Activated naive CD8-positive, alpha-beta T cell treated with anti-CD3 and anti-CD28 coated beads, Interleukin-2, amount 50 U/mL, for 24 hours (primary cell): ENCODE results near the gene BGLAP.

Experiments used
- ATAC-seq: fragments of 150-1000 bp; cut with Tn5 transposase; one replicate; pipeline ENCODE4 v1.10.0; 2021
- DNase-seq: peaks from one replicate; pipeline ENCODE4 v3.0.0; 2021
- H3K27ac Mint-ChIP-seq: one replicate; pipeline ENCODE4 v1.8.0; 2021; ENCODE audit warnings: mild to moderate bottlenecking, mixed read lengths
- H3K27me3 Mint-ChIP-seq: one replicate; pipeline ENCODE4 v1.8.0; 2021; ENCODE audit warnings: mixed read lengths
- H3K36me3 Mint-ChIP-seq: one replicate; pipeline ENCODE4 v1.8.0; 2021; ENCODE audit warnings: low read depth, mixed read lengths
- H3K4me1 Mint-ChIP-seq: one replicate; pipeline ENCODE4 v1.8.0; 2021; ENCODE audit warnings: mixed read lengths
- H3K4me3 Mint-ChIP-seq: one replicate; pipeline ENCODE4 v1.8.0; 2021; ENCODE audit warnings: mild to moderate bottlenecking, moderate library complexity, mixed read lengths
- H3K9me3 Mint-ChIP-seq: one replicate; pipeline ENCODE4 v1.8.0; 2021; ENCODE audit warnings: mixed read lengths

BGLAP gene

DNA sequence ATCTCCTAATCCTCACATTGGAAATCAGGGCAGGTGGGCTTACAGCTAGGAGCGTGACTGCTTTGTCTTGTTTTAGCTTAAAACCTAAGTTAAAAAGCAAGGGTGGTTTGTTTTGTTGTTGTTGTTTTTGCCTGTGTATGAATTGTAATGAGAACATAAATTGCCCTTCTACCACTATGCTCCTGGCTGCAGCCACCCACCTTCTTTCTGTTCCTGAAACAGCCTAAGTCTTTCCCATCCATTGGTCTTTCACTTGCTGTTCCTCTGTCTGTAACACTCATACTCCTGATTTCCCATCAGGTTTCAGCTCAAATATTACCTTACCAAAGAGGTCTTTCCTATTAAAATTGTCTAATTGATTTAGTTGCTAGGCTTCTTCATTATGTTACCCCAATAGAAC, 41.5 kb downstream of the BGLAP start:
- Mint-ChIP-seq H3K9me3 (no peaks in the 10 kb centered on the region), H3K4me3 (peak overlapping the region; percentile 95), H3K27ac (peak overlapping the region; percentile 90), H3K4me1 (peaks cover 37% of the 10 kb centered on the region), H3K27me3 (no peaks in the 10 kb centered on the region), H3K36me3 (peaks cover 22% of the 10 kb centered on the region)
- DNase-seq (no peak), ATAC-seq (no peak)

- H3K9me3 Mint-ChIP-seq = no peaks in the 10 kb centered on the region
- H3K4me1 Mint-ChIP-seq = peaks cover 37% of the 10 kb centered on the region
- no peaks in the 10 kb centered on the region for H3K27me3 Mint-ChIP-seq
- peaks cover 21% of the 10 kb centered on the region for H3K36me3 Mint-ChIP-seq
- H3K4me3 Mint-ChIP-seq = peak within 1 kb of the TSS; percentile 95
- ATAC-seq (no peak), DNase-seq (no peak)
- peak within 1 kb of the TSS; percentile 90 for H3K27ac Mint-ChIP-seq
Measured at GRCh38 chr1:156284112-156284511, 42.1 kb downstream of the BGLAP start, which contains the start of gene TMEM79. Gene TMEM79 (plus strand): TSS chr1:156284325. CDS start chr1:156285227, 902 bp downstream.

GRCh38 chr1:156284757-156285156, 42.8 kb downstream of the BGLAP start:
- H3K36me3 Mint-ChIP-seq = peaks cover 19% of the 10 kb centered on the region
- H3K9me3 Mint-ChIP-seq = no peaks in the 10 kb centered on the region
- no peak for ATAC-seq
- DNase-seq = no peak
- H3K27me3 Mint-ChIP-seq = no peaks in the 10 kb centered on the region
- H3K4me1 Mint-ChIP-seq = peaks cover 34% of the 10 kb centered on the region
- no peak overlapping the region for H3K4me3 Mint-ChIP-seq
- no peak overlapping the region for H3K27ac Mint-ChIP-seq

GRCh38 chr1:156285437-156285836, 43.5 kb downstream of the BGLAP start:
- H3K36me3 Mint-ChIP-seq = peaks cover 15% of the 10 kb centered on the region
- H3K27me3 Mint-ChIP-seq = no peaks in the 10 kb centered on the region
- ATAC-seq (no peak), DNase-seq (no peak)
- H3K4me3 Mint-ChIP-seq = no peak overlapping the region
- no peaks in the 10 kb centered on the region for H3K9me3 Mint-ChIP-seq
- no peak overlapping the region for H3K27ac Mint-ChIP-seq
- peaks cover 27% of the 10 kb centered on the region for H3K4me1 Mint-ChIP-seq

DNA sequence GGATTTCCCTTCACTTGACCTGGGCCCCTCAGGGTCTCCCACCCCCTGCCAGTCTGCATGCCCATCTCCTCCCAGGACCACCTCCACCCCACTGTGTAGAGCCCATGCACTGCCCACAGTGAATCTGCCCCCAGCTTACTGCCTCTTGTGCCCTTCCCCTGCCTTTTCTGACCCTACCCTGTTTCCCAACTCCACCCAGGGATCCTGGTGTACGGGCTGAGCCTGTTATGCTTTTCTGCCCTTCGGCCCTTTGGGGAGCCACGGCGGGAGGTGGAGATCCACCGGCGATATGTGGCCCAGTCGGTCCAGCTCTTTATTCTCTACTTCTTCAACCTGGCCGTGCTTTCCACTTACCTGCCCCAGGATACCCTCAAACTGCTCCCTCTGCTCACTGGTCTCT, 44.1 kb downstream of the BGLAP start:
- Mint-ChIP-seq H3K4me1 (peaks cover 21% of the 10 kb centered on the region), H3K4me3 (no peak overlapping the region), H3K36me3 (peaks cover 11% of the 10 kb centered on the region), H3K27ac (no peak overlapping the region), H3K9me3 (no peaks in the 10 kb centered on the region), H3K27me3 (no peaks in the 10 kb centered on the region)
- DNase-seq (no peak), ATAC-seq (no peak)

GRCh38 chr1:156289857-156290256, 47.9 kb downstream of the BGLAP start:
- DNase-seq = no peak
- Mint-ChIP-seq H3K4me1 (peaks cover 9% of the 10 kb centered on the region), H3K4me3 (no peak overlapping the region), H3K27ac (no peak overlapping the region), H3K27me3 (no peaks in the 10 kb centered on the region), H3K36me3 (peaks cover 7% of the 10 kb centered on the region), H3K9me3 (no peaks in the 10 kb centered on the region)
- ATAC-seq = no peak

GRCh38 chr1:156291226-156292061, 49.5 kb downstream of the BGLAP start:
- H3K27ac Mint-ChIP-seq = peak overlapping the region; percentile 27
- DNase-seq = peak; percentile 29

More at GRCh38 chr1:156291226-156292061, 49.5 kb downstream of the BGLAP start:
- Mint-ChIP-seq H3K9me3 (no peaks in the 10 kb centered on the region), H3K36me3 (peaks cover 6% of the 10 kb centered on the region), H3K4me3 (peak overlapping the region; percentile 49), H3K4me1 (peaks cover 18% of the 10 kb centered on the region), H3K27me3 (no peaks in the 10 kb centered on the region)
- no peak for ATAC-seq
